DOHH2 (cell line): Measurements from ENCODE around the gene CGN.
A peak's percentile ranks its signal among the peaks of the same experiment; 100 is the strongest.

Experiments used
- CTCF ChIP-seq: fragments of 200-600 bp; sonication (generic); IDR thresholded peaks from one replicate; pipeline ENCODE4 v1.5.1; 2014; ENCODE audit warnings: antibody characterized with exemption, mild to moderate bottlenecking, low read depth, low read length; ENCODE audit not compliant: poor library complexity, severe bottlenecking
- EZH2phosphoT487 ChIP-seq: fragments of 200-600 bp; sonication (generic); IDR thresholded peaks from 2 replicates; pipeline ENCODE4 v1.6.1; 2017; ENCODE audit warnings: borderline replicate concordance, mild to moderate bottlenecking, antibody characterized with exemption, low read length, moderate library complexity, mixed read lengths

GRCh38 chr1:151511636-151512215 is 539 bp downstream of the CGN start:
- TF ChIP-seq CTCF (peak; percentile 18), EZH2phosphoT487 (no peak)
